SK-N-SH (cell line): ENCODE data around the gene UNC79. TPM values are rescaled to one million over a fixed set of nuclear protein-coding genes. Genes with fewer than 3 reads are reported as not detected.

Experiments used
- CTCF ChIA-PET: fragments of 300-600, 350-600 bp; formaldehyde crosslinking; extraction: SDS; loops from one replicate; lab custom pipeline; 2021; lab: Yijun Ruan, JAX
- POLR2A ChIA-PET: fragments of 350-600 bp; sonication (Branson Sonifier 250); formaldehyde crosslinking; extraction: SDS; loops from one replicate; lab custom pipeline; 2020; ENCODE audit warnings: antibody characterized with exemption, inconsistent platforms; lab: Yijun Ruan, JAX
- DNase-seq: peaks from one replicate; pipeline ENCODE4 v3.0.0; 2012
- H2AFZ ChIP-seq: fragments of 200-600 bp; sonication (generic); 2 replicates; pipeline ENCODE4 v1.8.1; 2016; ENCODE audit warnings: antibody characterized with exemption, mild to moderate bottlenecking, low read depth
- H3F3A ChIP-seq: fragments of 200-600 bp; sonication (generic); replicated peaks from 2 replicates; pipeline ENCODE3; 2016; ENCODE audit warnings: antibody characterized with exemption, mild to moderate bottlenecking; ENCODE audit not compliant: insufficient read depth
- H3K27ac ChIP-seq, 2 experiments: fragments of 200-500 bp in 1 of 2; fragments of 200-600 bp in 1 of 2; sonication (Bioruptor generic) in 1 of 2; sonication (generic), shearing (Covaris generic) in 1 of 2; 2 replicates each; pipeline versions ENCODE4 v1.5.1 to v1.6.1; 2014 to 2016; ENCODE audit warnings: low read depth in 2 of 2, inconsistent platforms in 1 of 2, low read length in 1 of 2, mild to moderate bottlenecking in 1 of 2, mixed read lengths in 1 of 2
- H3K27me3 ChIP-seq: fragments of 200-600 bp; sonication (generic), shearing (Covaris generic); 2 replicates; pipeline ENCODE4 v1.6.1; 2016; ENCODE audit warnings: mixed run types; ENCODE audit not compliant: insufficient read depth
- H3K36me3 ChIP-seq, 2 experiments: fragments of 200-500 bp in 1 of 2; fragments of 200-600 bp in 1 of 2; sonication (Bioruptor generic) in 1 of 2; sonication (generic) in 1 of 2; replicated peaks in 1 of 2; 2 replicates each; pipeline versions ENCODE3 to v1.5.1; 2014 to 2016; ENCODE audit warnings: low read length in 1 of 2, mild to moderate bottlenecking in 1 of 2; ENCODE audit not compliant: insufficient read depth in 2 of 2, control insufficient read depth in 1 of 2
- H3K4me1 ChIP-seq, 2 experiments: fragments of 200-500 bp in 1 of 2; fragments of 200-600 bp in 1 of 2; sonication (Bioruptor generic) in 1 of 2; sonication (generic), shearing (Covaris generic) in 1 of 2; 2 replicates each; pipeline versions ENCODE4 v1.5.1 to v1.6.1; 2014 to 2016; ENCODE audit warnings: low read depth in 1 of 2, low read length in 1 of 2, mixed run types in 1 of 2; ENCODE audit not compliant: insufficient read depth in 2 of 2, control insufficient read depth in 1 of 2
- H3K4me2 ChIP-seq: fragments of 200-600 bp; sonication (generic), shearing (Covaris generic); 2 replicates; pipeline ENCODE4 v1.6.1; 2017; ENCODE audit warnings: mixed run types
- H3K4me3 ChIP-seq, 2 experiments: fragments of 200-500 bp in 1 of 2; fragments of 200-600 bp in 1 of 2; sonication (Bioruptor generic) in 1 of 2; sonication (generic), shearing (Covaris generic) in 1 of 2; 2 replicates each; pipeline versions ENCODE4 v1.5.1 to v1.8.1; 2014 to 2016; ENCODE audit warnings: low read depth in 2 of 2, inconsistent platforms in 1 of 2, low read length in 1 of 2, mild to moderate bottlenecking in 1 of 2, mixed read lengths in 1 of 2, moderate library complexity in 1 of 2
- H3K79me2 ChIP-seq: fragments of 200-600 bp; sonication (generic); 2 replicates; pipeline ENCODE4 v1.8.1; 2017; ENCODE audit warnings: mild to moderate bottlenecking; ENCODE audit not compliant: insufficient read depth
- H3K9ac ChIP-seq: fragments of 200-600 bp; sonication (generic); 2 replicates; pipeline ENCODE4 v1.6.1; 2017; ENCODE audit warnings: mixed run types
- H3K9me2 ChIP-seq: fragments of 200-600 bp; sonication (generic); 2 replicates; pipeline ENCODE4 v1.6.1; 2017; ENCODE audit warnings: mixed run types
- H3K9me3 ChIP-seq: fragments of 200-600 bp; sonication (generic); 2 replicates; pipeline ENCODE4 v1.6.1; 2017; ENCODE audit warnings: mixed run types, mild to moderate bottlenecking, moderate library complexity
- H4K20me1 ChIP-seq: fragments of 200-600 bp; sonication (generic); 2 replicates; pipeline ENCODE4 v1.6.1; 2017; ENCODE audit warnings: mild to moderate bottlenecking, mixed run types; ENCODE audit not compliant: insufficient read depth
- ELF1 ChIP-seq: IDR thresholded peaks from 2 replicates; pipeline ENCODE4 v1.4.0; 2012
- GATA2 ChIP-seq: sonication (generic); formaldehyde crosslinking; IDR thresholded peaks from 2 replicates; pipeline ENCODE4 v1.5.0; 2020; ENCODE audit warnings: mild to moderate bottlenecking, missing genetic modification reagents
- JUND ChIP-seq: IDR thresholded peaks from 2 replicates; pipeline ENCODE4 v1.4.0; 2012
- RAD21 ChIP-seq: IDR thresholded peaks from 2 replicates; pipeline ENCODE4 v1.6.1; 2012; ENCODE audit warnings: mild to moderate bottlenecking, low read length
- RFX5 ChIP-seq: IDR thresholded peaks from 2 replicates; pipeline ENCODE4 v1.6.1; 2012; ENCODE audit warnings: mild to moderate bottlenecking, improper control_type of control experiment, low read length
- TAF1 ChIP-seq: IDR thresholded peaks from 2 replicates; pipeline ENCODE4 v1.6.1; 2012; ENCODE audit warnings: low read depth, mild to moderate bottlenecking, low read length, moderate library complexity, borderline replicate concordance
- TEAD4 ChIP-seq: IDR thresholded peaks from 2 replicates; pipeline ENCODE4 v1.4.0; 2012; ENCODE audit warnings: mild to moderate bottlenecking, borderline replicate concordance; ENCODE audit not compliant: insufficient read depth
- WGBS: methylation state at CpG from one replicate; pipeline ENCODE4 v1.1.6; 2017; ENCODE audit warnings: low lambda C conversion rate; 5-methylcytosine and 5-hydroxymethylcytosine counted together
- polyA plus RNA-seq, 3 experiments: library from polyadenylated mRNA; depleted of rRNA; stranded (reverse); fragments of >200 nt; gene quantifications; 2 replicates each; pipeline ENCODE4 v1.2.3, GENCODE V29; 2012
- TF ChIP-seq, protein P1 (sequence below): IDR thresholded peaks from 2 replicates; pipeline ENCODE4 v1.6.1; 2012; ENCODE audit warnings: mild to moderate bottlenecking, low read depth, low read length, moderate library complexity
- TF ChIP-seq, protein P2 (sequence below): fragments of 150-350 bp; IDR thresholded peaks from 2 replicates; pipeline ENCODE4 v1.6.1; 2016; ENCODE audit warnings: mild to moderate bottlenecking, low read depth, low read length

The UNC79 gene
- polyA plus RNA-seq, 1 of the 3 experiments (the other 2 are of a cell fraction) = 0.10 TPM

DNA sequence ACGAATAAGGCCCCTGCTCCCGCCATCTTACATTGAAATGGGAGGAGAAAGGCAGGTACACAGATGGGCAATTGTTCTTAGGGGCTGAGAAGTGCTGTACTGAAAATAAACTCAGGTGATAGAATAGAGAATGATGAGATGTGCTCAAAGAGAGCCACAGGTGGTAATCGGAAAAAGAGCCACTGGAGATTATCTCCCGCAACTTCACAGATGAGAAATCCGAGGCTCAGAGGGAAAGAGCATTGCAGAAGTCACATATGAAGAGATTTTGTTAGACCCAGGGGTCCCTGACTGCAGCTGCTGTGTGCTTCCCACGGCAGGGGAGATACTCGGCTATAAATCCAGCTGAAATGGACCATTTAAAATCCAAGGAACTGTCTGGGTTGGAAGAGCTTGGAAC, 283.9 kb downstream of the UNC79 start (continued):
- TF ChIP-seq, protein P1, sequence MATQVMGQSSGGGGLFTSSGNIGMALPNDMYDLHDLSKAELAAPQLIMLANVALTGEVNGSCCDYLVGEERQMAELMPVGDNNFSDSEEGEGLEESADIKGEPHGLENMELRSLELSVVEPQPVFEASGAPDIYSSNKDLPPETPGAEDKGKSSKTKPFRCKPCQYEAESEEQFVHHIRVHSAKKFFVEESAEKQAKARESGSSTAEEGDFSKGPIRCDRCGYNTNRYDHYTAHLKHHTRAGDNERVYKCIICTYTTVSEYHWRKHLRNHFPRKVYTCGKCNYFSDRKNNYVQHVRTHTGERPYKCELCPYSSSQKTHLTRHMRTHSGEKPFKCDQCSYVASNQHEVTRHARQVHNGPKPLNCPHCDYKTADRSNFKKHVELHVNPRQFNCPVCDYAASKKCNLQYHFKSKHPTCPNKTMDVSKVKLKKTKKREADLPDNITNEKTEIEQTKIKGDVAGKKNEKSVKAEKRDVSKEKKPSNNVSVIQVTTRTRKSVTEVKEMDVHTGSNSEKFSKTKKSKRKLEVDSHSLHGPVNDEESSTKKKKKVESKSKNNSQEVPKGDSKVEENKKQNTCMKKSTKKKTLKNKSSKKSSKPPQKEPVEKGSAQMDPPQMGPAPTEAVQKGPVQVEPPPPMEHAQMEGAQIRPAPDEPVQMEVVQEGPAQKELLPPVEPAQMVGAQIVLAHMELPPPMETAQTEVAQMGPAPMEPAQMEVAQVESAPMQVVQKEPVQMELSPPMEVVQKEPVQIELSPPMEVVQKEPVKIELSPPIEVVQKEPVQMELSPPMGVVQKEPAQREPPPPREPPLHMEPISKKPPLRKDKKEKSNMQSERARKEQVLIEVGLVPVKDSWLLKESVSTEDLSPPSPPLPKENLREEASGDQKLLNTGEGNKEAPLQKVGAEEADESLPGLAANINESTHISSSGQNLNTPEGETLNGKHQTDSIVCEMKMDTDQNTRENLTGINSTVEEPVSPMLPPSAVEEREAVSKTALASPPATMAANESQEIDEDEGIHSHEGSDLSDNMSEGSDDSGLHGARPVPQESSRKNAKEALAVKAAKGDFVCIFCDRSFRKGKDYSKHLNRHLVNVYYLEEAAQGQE = no peak

DNA sequence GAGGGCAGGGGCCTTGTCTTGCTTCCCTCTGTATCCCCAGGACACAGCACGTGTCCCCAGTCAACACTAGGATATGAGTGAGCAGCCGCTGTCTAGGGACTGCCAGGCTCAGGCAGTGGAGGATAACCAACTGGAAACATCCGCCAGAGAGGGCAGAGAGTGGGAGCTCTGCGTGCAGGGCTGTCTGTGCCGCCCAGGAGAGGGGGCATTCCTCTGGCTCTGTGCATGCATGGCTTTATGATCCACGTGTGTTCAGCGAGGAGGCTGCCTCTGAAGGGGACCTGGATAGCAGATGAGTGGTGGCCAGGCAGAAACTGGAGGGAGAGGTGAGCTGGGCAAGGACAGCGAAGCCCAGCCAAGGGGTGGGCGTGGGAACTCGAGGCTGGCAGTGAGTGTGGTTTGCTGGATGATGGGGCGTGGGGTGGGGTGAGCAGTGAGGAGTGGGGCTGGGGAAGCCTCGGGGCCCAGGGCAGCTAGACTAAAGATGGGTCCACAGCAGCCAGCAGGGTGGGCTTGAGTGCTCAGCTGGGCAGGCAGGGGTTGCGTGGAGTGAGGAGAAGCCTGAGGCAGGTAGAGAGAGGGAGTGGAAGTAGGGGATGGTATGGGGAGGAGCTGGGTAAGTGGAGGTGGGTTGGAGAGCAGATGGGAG, 284.7 kb downstream of the UNC79 start:
- Histone ChIP-seq H3K79me2 (no peaks in the 10 kb centered on the region), H3K4me1 (peaks cover 0 to 9% of the 10 kb centered on the region in 2 experiments; a peak in 1 of 4 replicates), H3K9ac (no peak overlapping the region), H3K27ac (no peak overlapping the region), H3K36me3 (no peaks in the 10 kb centered on the region), H2AFZ (no peak overlapping the region), H3F3A (no peaks in the 10 kb centered on the region), H3K27me3 (no peaks in the 10 kb centered on the region), H3K4me3 (no peak overlapping the region), H3K9me3 (no peaks in the 10 kb centered on the region), H4K20me1 (no peaks in the 10 kb centered on the region), H3K9me2 (no peaks in the 10 kb centered on the region), H3K4me2 (no peak overlapping the region)
- 31% methylated on average over 12 of the region's 13 CpGs for WGBS
- CTCF ChIA-PET = interaction anchor here (0.8 to 2.4 kb wide), 6 partner anchors 11 to 224 kb away, joined by 3 to 10 read pairs (median 4); no protein-coding TSS in a partner anchor
- POLR2A ChIA-PET = interaction anchor here (0.8 kb wide), 1 partner anchor 33 kb away, joined by 3 read pairs; no protein-coding TSS in a partner anchor
- TF ChIP-seq RAD21 (peak; percentile 16; the same call in 1 of the 2 replicates), ELF1 (no peak), TEAD4 (no peak)
- TF ChIP-seq, protein P2, sequence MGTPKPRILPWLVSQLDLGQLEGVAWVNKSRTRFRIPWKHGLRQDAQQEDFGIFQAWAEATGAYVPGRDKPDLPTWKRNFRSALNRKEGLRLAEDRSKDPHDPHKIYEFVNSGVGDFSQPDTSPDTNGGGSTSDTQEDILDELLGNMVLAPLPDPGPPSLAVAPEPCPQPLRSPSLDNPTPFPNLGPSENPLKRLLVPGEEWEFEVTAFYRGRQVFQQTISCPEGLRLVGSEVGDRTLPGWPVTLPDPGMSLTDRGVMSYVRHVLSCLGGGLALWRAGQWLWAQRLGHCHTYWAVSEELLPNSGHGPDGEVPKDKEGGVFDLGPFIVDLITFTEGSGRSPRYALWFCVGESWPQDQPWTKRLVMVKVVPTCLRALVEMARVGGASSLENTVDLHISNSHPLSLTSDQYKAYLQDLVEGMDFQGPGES = no peak
- DNase-seq = peak; percentile 58

DNA sequence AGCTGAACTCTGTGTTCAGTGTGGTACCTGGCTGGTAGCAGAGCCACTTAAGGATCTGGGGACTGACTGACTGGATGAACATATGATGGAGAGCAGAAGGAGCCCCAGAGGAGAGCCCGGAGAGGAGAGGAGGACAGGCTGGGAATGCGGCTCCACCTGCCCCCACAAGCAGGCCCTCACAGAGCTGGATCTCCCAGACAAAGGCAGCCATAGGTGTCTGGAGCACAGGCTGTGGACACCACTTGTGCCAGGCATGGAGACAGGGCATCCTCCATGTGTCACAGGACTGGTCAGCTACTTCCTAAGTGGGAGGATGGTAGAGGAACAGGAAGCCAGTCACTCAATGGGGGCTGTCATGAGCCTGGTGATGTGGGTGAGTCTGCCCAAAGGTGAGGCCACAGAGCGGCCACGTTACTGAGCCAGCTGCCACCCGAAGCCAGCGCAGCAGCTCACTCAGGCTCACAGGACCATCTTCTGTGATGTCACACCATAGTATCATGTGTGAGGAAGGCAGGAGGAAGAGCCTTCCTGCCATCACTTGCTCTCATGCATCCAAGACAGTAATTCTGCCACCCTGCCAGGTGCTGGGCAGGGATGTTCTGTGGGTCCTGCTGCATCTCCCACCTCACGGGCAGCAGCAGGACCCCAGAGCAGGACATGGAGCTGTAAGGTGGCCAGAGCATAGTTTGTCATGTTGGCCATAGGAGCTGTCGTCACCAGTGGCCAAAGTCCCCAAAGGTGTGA, 285.4 kb downstream of the UNC79 start:
- CTCF ChIA-PET = interaction anchor here (1.1 to 2.4 kb wide), 6 partner anchors 12 to 223 kb away, joined by 3 to 10 read pairs (median 4); no protein-coding TSS in a partner anchor

More for the DNA sequence above, 285.4 kb downstream of the UNC79 start:
- Histone ChIP-seq H2AFZ (no peak overlapping the region), H3K9me2 (no peaks in the 10 kb centered on the region), H3K79me2 (no peaks in the 10 kb centered on the region), H4K20me1 (no peaks in the 10 kb centered on the region), H3F3A (no peaks in the 10 kb centered on the region), H3K36me3 (no peaks in the 10 kb centered on the region), H3K9ac (no peak overlapping the region), H3K27ac (no peak overlapping the region), H3K9me3 (no peaks in the 10 kb centered on the region), H3K4me3 (no peak overlapping the region), H3K4me2 (no peak overlapping the region), H3K27me3 (no peaks in the 10 kb centered on the region), H3K4me1 (peaks cover 0 to 9% of the 10 kb centered on the region in 2 experiments; a peak in 1 of 4 replicates)
- TF ChIP-seq TAF1 (no peak), GATA2 (CRISPR knock-in tag) (no peak), RFX5 (no peak), JUND (no peak)
- 14% methylated on average over 1 of the region's 8 CpGs for WGBS
- POLR2A ChIA-PET = no interaction called here
- peak; percentile 31 for DNase-seq
